GM19455 (cell line): ENCODE results near the gene POU3F3.

Source experiments
- ATAC-seq: cut with Tn5 transposase; IDR thresholded peaks from one replicate; pipeline ENCODE4 v1.9.1; 2021; ENCODE audit not compliant: unreplicated experiment

The POU3F3 gene

DNA sequence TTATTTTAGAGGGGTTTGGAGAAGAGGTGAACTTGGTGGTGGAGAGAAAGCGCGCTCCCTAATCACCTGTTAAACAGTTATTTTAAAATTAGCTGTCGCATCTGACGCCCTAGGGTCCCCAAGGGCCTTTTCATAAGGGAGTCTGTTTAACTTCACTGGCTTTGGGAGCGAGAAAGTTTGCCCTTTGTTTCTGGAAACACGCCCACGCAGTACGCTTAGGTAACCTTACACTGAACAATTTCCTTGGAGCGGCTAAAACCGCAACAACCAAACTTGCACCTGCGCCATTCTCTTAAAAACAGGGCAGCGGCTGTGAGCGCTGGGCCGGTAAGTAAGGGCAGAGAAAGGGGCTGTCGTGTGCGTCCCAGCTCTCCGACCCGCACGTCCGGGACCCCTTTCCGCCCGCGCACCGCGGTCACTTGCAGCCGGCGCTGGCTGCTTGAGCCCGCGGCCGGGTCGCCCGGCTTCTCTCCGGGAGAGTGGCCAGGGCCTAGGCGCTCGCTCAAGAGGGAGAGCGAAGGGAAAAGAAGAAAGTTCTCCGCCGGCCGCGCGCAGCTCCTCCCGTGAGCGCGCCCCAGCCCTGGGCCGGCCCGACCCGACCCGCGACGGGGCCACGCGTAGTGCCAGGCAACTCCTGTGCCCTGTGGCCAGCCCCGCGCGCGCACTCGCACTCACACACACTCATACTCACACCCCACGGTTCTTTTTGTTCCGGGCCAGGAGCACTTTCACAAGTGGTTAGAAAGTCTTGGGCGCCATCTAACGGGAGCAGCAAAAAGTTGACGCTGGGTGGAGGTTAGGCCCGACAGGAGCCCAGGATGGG lies 19.2 kb downstream of the POU3F3 start:
- peak; percentile 82 for ATAC-seq

- ATAC-seq, result peak; percentile 9
Observed at GRCh38 chr2:104873689-104874054, 19.8 kb downstream of the POU3F3 start.

- ATAC-seq, result no peak
Observed at GRCh38 chr2:104874230-104874629, 20.3 kb downstream of the POU3F3 start.

- ATAC-seq, result no peak
Observed at GRCh38 chr2:104875262-104875661, 21.3 kb downstream of the POU3F3 start.

- ATAC-seq, result no peak
Observed at GRCh38 chr2:104876606-104877570, 23.0 kb downstream of the POU3F3 start.

DNA sequence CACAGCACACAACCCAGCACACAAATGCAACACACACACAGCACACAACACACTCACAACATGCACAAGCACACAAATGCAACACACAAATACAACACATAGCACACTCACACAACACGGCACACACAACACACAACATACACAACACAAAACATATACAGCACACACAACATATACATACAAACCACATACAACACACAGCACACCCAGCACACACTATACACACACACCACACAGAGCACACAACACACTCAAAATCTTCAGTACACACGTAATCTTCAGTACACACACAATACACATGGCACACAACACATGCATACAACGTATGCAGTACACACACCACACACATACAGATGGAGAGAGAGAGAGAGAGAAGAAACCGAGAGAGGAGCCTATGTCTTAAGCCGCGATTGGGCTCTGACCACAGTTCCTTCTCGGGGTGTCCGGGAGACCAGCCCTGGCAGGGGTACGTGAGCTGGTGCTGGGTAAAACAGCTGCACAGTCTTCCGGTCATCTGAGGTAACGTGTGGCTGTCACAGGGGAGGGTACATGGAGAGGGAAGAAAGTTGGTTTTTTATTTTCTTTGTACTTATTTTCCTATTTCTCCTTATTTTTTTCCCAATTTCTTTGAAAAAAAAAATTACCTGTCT lies 25.1 kb downstream of the POU3F3 start:
- ATAC-seq, result no peak

DNA sequence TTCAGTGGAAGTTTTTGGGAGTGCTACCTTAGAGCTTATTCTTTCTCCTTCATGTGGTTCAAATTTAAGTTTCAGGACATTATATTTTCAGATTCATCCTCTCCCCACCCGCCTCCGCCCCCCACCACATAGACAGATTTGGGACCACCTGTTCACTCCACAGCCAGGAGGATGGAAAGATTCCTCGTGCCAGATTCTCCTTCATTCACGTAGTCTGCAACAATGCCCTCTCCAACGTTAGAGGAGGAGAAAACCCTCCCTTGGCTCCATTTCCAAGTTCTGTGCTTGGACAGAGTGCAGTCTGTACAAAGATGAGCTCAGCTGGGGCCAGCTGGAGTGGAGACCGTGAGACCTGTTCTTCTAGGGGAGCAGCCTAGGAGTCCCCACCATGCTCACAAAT lies 26.2 kb downstream of the POU3F3 start:
- no peak for ATAC-seq

GRCh38 chr2:104883357-104883756 lies 29.4 kb downstream of the POU3F3 start:
- no peak for ATAC-seq

- no peak for ATAC-seq
Observed at GRCh38 chr2:104885119-104885782, 31.3 kb downstream of the POU3F3 start.

DNA sequence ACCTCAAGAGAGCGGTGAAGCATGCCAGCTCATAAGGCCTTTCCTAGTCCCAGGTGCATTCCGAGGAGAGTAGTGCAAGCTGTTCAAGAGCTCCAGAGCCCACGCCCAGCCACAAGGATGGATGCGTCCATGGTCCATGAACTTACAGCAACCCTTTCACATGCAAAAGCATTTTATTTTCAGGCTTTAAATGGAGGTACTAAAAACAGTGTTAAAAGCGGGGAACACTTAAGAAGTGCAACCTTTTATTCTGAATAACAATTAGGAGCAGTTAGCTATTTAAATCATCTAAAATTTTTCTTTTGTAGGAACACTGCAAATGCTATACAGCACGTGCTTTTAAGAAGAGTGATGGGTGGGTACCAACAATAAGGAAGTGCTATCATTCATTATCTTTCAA lies 33.8 kb downstream of the POU3F3 start:
- ATAC-seq, result no peak

DNA sequence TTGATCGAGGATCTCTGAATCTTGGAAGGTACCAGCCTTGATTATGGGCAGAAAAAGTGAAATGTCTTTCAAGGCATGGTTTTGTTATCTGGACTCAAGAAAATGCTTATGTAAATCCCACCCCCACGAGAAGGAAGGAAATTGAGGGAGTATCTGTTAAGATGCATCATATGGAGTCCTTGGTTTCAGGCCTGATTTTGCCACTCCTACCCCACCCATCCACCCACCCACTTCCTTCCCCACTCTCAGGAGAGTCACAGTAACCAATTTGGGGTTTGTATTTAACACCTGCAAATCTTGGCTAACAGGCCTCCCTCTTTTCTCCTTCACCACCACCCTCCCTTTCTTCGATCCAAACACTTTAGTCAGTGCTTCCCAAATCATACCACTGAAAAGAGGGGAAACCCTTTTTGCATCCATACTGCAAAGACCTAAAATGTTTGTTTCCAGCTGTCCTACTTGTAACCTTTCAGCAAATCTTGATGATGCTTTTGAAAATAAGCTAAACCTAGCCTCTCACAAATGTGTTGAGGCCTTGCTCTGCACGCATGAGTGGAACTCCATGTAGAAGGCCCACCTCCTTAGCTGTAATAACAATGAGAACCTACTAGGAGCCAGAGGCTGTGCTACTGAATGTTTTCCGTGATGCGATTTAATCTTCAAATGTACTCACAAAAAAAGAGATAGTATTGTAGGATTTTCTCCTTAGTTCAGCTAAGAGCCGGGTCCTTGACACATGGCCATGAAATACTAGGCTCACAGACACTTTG lies 34.8 kb downstream of the POU3F3 start:
- no peak for ATAC-seq

DNA sequence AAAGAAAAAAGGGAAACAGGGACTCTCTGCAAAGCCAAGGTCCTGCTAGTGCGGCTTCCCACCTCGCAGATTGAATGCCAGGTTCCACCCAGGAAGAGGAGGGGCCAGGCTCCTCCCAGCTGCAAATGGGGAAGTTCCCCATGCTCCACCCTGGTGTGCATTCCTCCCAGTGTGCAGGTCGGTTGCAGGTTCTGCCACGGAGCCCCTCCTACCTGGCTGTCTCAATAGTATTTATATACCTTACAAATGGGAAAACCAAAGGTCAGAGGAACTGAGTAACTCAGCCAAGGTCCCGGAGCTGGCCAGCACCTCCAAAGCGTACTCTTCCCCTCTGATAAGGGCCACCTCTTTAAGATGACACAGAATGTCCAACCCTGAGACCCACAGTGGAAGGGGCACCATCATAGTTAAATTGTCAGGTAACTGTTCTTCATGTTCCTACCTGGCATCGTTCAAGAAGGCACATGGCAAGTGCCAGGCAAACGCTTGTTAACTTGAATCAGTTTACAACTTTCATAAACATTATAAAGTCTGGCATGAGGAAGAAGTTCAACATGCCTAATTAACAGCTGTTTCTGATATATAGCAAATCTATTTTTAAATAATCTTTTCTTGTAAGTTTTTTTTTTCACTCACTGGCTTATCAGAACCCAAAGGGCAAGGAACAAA lies 35.5 kb downstream of the POU3F3 start:
- no peak for ATAC-seq

DNA sequence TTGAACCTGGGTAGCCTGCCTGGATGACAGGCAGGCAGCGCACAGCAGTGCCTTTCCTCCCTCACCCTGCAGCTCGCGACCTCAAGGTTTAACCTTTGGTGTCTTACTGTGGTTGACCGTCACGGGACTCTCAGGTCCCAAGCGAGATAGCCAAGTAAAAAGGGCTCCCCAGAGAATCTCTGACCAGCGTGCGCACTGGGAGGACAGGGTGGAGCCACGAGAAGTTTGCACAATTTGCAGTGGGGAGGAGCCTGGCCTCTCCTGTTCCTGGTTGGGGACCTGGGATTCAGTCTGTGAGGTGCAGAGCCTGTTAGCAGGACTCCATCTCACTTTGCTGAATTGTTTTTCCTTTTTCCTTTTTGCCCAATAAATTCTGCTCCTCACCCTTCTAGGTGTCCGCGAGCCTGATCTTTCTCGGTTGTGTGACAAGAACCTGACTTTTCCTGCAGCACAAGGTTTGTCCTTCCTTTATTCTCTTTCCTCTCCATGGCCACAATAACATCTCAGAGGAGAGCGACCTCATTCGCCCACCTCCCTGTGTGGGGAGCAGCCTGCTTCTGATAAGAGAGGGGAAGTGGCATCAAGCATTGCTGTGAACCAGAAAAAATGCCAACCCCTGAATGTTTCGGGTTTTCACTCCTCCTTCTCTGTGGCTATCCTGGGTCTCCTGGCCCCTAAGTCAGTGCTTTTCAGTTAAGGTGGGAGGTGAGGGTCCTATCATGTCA lies 36.2 kb downstream of the POU3F3 start:
- ATAC-seq, result no peak

DNA sequence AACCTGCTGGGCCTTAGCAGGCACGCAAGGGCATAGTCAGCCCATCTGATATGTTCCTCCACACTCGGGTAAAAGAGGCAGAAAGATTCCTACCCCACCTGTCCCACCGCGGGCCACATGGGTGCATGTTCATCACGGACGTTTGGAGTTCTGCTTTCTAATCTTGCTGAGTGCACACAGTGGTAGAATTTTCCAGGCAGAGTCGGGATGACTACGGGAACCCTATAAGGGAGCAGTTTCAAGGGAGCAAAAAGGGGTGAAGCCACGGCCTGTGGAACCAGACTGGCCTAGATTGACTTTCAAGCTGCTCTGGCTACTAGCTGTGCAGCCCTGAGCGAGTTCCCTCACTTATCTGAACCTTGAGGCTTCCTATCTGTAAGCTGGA lies 36.8 kb downstream of the POU3F3 start:
- ATAC-seq, result no peak

GRCh38 chr2:104891145-104891544 lies 37.2 kb downstream of the POU3F3 start:
- ATAC-seq, result no peak

DNA sequence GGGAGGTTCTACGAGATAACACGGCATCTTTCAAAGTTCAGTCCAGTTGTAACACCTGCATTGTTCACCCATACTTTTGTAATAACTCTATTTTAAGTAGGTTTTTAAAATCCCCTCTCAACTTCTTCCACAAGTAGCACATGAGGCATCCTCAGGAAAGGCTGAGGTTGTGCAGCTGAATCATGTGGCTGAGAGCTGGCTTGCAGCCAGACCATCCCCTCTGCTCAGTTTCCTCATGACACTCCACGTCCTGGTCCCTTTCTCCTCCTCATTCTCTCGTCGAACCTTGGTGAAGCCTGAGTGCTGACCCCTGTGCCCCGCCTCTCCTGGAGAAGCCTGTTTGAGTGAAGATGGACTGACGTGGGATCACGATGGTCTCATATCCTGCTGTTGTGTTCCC lies 42.5 kb downstream of the POU3F3 start:
- ATAC-seq, result no peak

DNA sequence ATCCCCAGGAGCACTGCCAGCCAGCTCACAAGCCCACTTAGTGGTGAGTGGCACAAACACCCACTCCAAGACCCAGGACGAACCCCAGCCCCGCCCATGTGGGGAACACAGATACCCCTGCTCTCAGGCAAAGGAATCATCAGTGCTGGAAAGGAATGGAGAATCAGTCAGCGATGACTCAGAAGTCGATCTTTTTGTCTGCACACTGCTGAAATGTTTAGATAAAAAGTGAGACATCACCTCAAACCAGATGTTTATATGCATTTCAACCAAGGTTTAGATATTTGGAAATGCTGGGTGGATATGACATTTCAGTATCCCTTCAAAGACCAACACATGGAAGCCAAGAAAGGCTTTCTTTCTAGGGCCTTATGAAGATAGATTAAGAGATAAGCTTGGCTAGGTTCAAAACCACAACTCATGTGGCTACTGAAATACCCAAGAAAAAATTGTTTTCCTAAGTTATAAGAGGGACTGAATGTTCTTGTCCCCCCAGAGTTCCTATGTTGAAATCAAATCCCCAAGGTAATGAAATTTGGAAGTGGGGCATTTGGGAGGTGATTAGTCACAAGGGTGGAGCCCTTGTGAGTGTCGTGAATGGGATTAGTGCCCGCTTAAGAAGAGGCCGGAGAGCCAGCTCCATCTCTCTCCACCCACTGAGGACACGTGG lies 43.7 kb downstream of the POU3F3 start:
- ATAC-seq, result no peak

DNA sequence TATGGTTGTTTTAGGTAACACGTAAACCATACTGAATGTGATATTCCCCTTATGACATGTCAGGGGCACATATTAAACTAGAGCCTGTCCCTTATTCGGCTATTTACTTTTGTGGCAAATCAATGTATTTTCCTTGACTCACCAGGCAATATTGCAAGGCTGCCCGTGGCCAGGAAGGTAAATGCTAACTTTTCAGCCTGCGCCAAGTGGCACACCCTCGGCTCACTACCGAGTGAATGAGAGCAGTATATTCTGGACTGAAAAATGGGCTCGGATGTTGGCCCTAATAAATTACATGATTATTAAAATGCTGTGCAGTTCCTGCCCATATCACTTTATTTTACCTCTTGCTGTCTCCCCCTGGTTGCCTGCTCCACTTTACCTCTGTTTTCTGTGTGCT lies 46.7 kb downstream of the POU3F3 start:
- no peak for ATAC-seq
